Mononuclear cell (primary cell): Measurements from ENCODE around the gene RAD50. TPM values are rescaled to one million over a fixed set of nuclear protein-coding genes. Genes with fewer than 3 reads are reported as not detected.
"Not testable (repeated sequence)": the region's sequence is repeated elsewhere in the genome, so short reads cannot be mapped to it uniquely, and the experiment has no call there.

Experiments
- H3K27me3 ChIP-seq: 2 replicates; pipeline ENCODE4 v1.6.0; 2011; ENCODE audit warnings: low read length, control low read depth; ENCODE audit not compliant: insufficient read depth
- H3K4me1 ChIP-seq: 2 replicates; pipeline ENCODE4 v1.5.1; 2011; ENCODE audit warnings: mild to moderate bottlenecking, low read length, control low read depth; ENCODE audit not compliant: insufficient read depth
- H3K4me3 ChIP-seq: 2 replicates; pipeline ENCODE4 v1.5.1; 2011; ENCODE audit warnings: mild to moderate bottlenecking, low read length, moderate library complexity
- H3K9me3 ChIP-seq: 2 replicates; pipeline ENCODE4 v1.5.1; 2011; ENCODE audit warnings: low read depth, mild to moderate bottlenecking, control low read depth, low read length
- total RNA-seq: library from RNA; depleted of rRNA; stranded (reverse); fragments of >200 nt; gene quantifications from one replicate; pipeline ENCODE4 v1.2.3, GENCODE V29; 2012

The RAD50 gene
- total RNA-seq, 1 donor: 17.0 TPM

DNA sequence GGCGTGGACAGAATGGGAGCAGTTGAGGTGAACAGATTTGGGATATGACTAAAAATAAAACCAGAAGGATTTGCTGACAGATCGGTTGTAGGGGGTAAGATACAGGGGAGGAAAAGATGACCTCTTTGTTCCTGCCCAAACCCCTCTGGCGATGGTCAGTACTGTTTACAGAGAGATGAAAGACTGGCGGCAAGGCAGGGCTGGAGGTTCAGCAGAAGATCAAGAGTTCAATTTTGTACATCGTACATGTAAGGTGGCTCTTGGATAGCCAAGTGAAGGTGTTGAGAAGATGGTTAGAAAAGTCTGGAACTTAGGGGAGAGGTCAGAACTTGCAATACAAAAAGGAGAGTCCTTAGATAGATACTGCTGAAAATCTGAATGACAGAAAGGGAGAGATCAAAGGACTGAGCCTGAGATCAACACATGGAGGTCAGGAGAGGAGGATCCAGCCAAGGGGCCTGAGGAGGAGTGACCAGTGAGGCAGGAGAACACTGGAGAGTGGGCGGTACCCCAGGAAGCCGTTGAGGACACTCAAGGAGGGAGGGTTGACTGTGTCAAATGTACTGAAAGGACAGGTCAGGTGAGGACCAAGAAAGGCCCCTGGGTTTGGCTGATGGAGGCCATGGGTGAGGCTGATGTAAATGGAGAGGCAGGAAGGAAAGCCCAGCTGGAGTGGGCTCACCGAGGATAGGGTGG, 124.2 kb downstream of the RAD50 start:
- no peak overlapping the region for H3K4me3 ChIP-seq
- no peaks in the 10 kb centered on the region for H3K4me1 ChIP-seq
- no peaks in the 10 kb centered on the region for H3K27me3 ChIP-seq
- H3K9me3 ChIP-seq: no peaks in the 10 kb centered on the region

DNA sequence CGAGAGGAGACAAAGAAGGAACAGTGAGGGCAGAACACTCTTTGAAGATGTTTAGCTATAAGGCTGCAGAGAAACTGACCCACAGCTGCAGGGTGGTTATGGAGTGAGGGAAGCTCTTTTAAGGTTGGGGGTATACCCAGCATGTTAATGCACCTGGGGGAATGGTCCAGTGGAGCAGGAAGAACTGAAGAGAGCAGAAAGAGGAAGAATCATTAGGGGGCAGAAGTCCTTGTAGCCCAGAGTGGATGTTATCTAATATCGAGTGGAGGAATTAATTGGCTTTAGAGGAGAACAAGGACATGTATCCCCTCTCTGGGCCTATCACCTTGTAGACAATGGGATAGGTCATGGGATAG, 124.7 kb downstream of the RAD50 start:
- H3K4me3 ChIP-seq: no peak overlapping the region
- H3K27me3 ChIP-seq: no peaks in the 10 kb centered on the region
- H3K4me1 ChIP-seq: no peaks in the 10 kb centered on the region
- no peaks in the 10 kb centered on the region for H3K9me3 ChIP-seq

DNA sequence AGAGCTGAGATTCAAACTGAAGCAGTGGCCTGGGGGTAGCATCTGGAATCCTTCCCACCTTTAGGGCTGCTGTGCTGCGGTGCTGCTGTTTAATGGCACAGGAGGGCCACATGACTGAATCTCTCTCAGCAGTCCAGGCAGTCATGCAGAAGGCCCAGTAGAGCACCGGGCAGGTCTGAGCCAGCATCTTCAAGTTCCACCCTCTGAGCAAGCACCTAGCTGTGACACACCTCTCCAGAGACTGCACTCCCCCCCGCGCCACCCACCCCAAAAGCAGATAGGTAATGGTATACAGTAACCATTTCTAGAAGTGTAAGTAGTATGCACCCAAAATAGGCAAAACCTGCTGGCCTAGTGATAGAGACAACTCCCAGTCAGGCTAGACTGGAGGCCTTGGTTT, 125.2 kb downstream of the RAD50 start:
- Histone ChIP-seq H3K9me3 (no peaks in the 10 kb centered on the region), H3K27me3 (no peaks in the 10 kb centered on the region)

GRCh38 chr5:132684491-132684890, 127.7 kb downstream of the RAD50 start:
- Histone ChIP-seq H3K27me3 (no peaks in the 10 kb centered on the region), H3K4me1 (peaks cover 15% of the 10 kb centered on the region), H3K9me3 (no peaks in the 10 kb centered on the region), H3K4me3 (no peak overlapping the region)

More for the DNA sequence above, 125.2 kb downstream of the RAD50 start:
- Histone ChIP-seq H3K4me3 (no peak overlapping the region), H3K4me1 (no peaks in the 10 kb centered on the region)

DNA sequence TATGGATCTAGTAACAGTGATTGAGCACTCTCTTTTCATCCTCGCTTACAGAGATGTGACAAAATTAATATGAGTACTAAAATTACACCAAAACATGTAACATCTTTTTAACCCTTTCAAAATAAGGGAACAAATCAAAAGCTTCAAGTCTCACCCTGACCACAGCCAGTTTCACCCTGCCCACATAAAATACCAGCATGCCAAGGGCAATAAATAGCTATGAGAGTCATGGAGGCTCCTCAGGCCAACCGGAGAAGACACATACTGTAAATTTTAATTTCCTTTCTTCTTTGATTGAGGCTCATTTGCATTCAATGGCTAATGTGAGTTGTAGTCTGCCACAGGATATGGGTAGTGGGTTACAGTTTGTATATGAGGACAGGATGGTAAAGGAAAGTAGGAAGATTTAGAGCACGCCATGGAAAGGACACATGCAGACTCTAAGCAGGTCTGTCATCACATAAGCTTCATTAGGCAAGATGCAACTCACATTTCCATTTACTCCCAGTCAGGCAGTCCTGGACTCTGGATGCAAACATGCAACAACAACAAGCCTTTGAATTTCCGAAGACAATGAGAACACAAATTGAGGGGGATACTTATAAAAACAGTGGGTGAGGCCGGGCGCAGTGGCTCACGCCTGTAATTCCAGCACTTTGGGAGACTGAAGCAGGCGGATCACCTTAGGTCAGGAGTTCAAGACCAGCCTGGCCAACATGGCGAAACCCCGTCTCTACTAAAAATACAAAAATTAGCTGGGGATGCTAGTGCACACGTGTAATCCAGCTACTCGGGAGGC, 128.3 kb downstream of the RAD50 start:
- H3K4me3 ChIP-seq: no peak overlapping the region
- peaks cover 15% of the 10 kb centered on the region for H3K4me1 ChIP-seq
- H3K27me3 ChIP-seq: no peaks in the 10 kb centered on the region
- H3K9me3 ChIP-seq: no peaks in the 10 kb centered on the region

DNA sequence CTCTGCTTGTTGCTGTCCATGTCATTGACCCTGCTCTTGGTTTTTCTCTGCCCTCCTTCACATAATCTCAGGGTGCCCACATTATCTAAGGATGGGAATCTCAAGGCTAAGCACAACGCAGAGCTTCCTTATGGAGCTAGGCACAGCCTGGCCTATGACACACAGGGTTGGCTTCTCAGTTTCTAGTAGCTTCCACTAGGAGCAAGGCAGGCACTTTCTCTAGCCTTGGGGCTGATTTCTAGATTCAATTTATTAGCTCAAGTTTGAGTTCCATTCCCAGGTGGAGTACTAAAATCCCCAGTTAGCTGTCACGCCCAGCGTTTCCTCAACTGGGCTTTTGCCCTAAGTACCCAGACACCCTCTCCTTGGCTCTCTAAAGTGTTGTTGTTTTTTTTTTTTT, 129.4 kb downstream of the RAD50 start:
- H3K27me3 ChIP-seq: no peaks in the 10 kb centered on the region
- H3K4me1 ChIP-seq: peaks cover 15% of the 10 kb centered on the region
- H3K4me3 ChIP-seq: no peak overlapping the region

DNA sequence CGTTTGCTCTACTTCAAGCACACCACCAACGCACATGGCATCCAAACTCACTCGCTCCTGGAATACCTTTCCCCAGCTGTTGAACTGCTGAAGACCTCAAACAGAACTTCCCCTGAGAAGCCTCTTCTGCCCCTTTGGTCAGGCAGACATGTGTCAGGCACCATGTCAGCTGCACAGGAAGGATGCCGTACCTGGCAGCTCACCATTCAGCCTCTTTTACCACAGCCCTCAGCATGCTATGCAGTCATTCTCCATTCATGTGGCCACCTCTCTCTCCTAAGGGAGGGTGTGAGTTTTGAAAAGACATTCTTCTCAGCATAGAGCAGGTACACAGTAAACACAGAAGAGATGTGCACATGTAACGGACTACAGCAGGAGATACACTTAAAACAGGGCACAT, 131.2 kb downstream of the RAD50 start:
- H3K4me1 ChIP-seq: peaks cover 15% of the 10 kb centered on the region
- H3K9me3 ChIP-seq: no peaks in the 10 kb centered on the region
- no peak overlapping the region for H3K4me3 ChIP-seq
- no peaks in the 10 kb centered on the region for H3K27me3 ChIP-seq

More for the DNA sequence above, 129.4 kb downstream of the RAD50 start:
- no peaks in the 10 kb centered on the region for H3K9me3 ChIP-seq

DNA sequence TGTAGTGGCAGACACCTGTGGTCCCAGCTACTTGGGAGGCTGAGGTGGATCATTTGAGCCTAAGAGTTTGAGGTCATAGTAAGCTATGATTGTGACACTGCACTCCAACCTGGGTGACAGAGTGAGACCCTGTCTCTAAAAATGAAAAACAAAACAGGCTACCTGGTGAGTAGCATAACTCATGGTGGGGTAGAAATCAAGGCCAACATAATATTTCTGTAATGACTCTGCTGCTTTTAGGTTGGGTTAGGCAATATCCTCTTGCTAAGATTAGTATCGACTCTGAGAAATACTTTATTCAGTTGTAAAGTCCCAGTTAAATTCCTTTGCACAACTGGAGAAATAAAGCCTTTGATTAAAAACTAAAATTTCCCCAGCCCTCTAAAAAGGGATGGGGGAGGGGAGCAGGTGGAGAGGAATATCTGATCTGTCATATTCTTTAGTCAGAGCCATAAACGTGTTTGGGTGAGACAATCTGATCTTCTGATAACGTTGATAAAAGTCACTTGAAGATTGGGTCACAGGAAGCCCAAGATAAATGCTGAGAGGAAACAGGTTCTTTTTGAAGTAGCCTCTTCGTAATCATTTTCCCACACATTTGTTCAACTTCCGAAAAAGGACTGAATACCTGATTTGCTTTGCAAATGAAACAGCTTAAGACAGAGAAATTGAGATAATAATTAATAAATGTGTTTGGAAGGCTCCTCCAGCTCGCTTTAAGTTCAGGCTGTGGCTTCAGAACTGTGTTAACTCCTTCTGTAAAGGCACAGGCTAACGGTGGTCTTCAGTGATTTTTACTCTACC, 132.0 kb downstream of the RAD50 start:
- Histone ChIP-seq H3K4me1 (peaks cover 15% of the 10 kb centered on the region), H3K27me3 (no peaks in the 10 kb centered on the region), H3K4me3 (no peak overlapping the region), H3K9me3 (no peaks in the 10 kb centered on the region)

- H3K27me3 ChIP-seq: no peaks in the 10 kb centered on the region
- peaks cover 15% of the 10 kb centered on the region for H3K4me1 ChIP-seq
- H3K9me3 ChIP-seq: no peaks in the 10 kb centered on the region
- no peak overlapping the region for H3K4me3 ChIP-seq
These were observed 132.7 kb downstream of the RAD50 start for GRCh38 chr5:132689513-132689912.

- Histone ChIP-seq H3K4me3 (no peak overlapping the region), H3K9me3 (no peaks in the 10 kb centered on the region), H3K4me1 (peaks cover 15% of the 10 kb centered on the region), H3K27me3 (no peaks in the 10 kb centered on the region)
These were observed 133.4 kb downstream of the RAD50 start for GRCh38 chr5:132690156-132690555.

DNA sequence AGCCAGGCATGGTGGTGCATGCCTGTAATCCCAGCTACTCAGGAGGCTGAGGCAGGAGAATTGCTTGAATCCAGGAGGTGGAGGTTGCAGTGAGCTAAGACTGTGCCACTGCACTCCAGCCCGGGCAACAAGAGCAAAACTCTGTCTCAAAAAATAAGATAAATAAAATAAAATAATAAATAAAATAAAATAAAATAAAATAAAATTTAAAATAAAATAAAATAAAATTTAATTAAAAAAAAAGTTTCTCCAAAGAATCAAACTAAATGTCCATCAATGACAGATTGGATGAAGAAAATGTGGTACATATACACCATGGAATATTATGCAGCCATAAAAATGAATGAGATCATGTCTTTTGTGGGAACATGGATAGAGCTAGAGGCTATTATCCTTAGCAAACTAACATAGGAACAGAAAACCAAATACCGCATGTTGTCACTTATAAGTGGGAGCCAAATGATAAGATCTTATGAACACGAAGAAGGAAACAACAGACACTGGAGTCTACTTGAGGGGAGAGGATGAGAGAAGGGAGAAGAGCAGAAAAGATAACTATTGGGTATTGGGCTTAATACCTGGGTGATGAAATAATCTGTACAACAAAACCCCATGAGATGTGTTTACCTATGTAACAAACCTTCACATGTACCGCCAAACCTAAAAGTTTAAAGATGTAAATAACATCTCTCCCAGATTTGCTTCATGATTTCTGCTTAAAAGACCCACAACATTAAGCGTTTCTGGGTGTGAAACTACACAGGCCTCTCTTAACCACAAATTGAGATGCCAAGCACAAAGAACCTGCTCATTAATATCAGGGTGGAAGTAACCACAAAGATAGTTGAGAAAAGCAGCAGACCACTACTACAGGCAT, 135.2 kb downstream of the RAD50 start:
- not testable (repeated sequence) for H3K9me3 ChIP-seq, H3K27me3 ChIP-seq, H3K4me3 ChIP-seq
- peaks cover 15% of the 10 kb centered on the region for H3K4me1 ChIP-seq

GRCh38 chr5:132692632-132692967, 135.8 kb downstream of the RAD50 start:
- Histone ChIP-seq H3K4me1 (peaks cover 15% of the 10 kb centered on the region), H3K9me3 (no peaks in the 10 kb centered on the region), H3K4me3 (no peak overlapping the region), H3K27me3 (no peaks in the 10 kb centered on the region)
